ENCODE measurements around the gene TMEM132D.

The TMEM132D gene

GRCh38 chr12:129034558-129035289, 869.1 kb downstream of the TMEM132D start:
- no peak for DNase-seq

- DNase-seq, result no peak
Measured at GRCh38 chr12:129028844-129029243, 875.0 kb downstream of the TMEM132D start.

- DNase-seq, result no peak
Measured at GRCh38 chr12:129025055-129025454, 878.8 kb downstream of the TMEM132D start.

All from CD4-positive, alpha-beta T cell treated with Interleukin-6 for 4 hours (primary cell).